ENCODE measurements around the gene FBRSL1. TPM values are rescaled to one million over a fixed set of nuclear protein-coding genes. Genes with fewer than 3 reads are reported as not detected.
A peak's percentile ranks its signal among the peaks of the same experiment; 100 is the strongest.
"Not testable (repeated sequence)": the region's sequence is repeated elsewhere in the genome, so short reads cannot be mapped to it uniquely, and the experiment has no call there.

The FBRSL1 gene
- total RNA-seq: 23.7 TPM

DNA sequence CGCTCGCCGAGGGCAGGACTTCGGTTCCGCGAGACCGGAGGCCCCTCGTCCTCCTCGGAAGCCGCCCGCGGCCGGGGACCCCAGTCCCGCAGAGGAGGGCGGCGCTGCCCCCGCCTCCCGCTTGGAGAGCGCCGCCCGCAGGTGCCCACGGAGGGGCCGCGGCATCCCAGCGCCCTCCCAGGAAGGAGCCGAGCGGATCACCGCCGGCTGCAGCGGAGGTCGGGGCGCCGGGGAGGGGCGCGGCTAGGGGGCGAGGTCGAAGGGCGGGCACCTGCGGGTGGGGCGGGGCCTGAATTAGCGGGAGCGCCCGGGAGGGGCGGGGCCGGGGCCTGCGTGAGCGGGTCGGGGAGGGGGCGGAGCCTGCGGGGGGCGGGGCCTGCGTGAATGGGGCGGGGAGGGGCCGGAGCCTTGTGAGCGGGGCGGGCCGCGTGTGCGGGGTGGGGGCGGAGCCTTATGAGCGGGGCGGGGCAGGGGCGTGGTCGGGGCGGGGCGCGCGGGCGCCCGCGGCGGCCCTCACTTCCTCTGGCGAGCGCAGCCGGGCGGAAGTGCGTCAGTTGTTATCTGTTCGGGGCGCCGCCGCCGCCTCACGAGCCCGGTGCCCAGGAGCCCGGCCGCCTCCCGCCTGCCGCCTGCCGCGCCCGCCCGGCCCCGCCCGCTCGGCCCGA, at the start of gene FBRSL1:
Gene FBRSL1 (plus strand): TSS at position 550 of the 665 bp plus-strand sequence.
- peak; percentile 82 to 90 (median 87) for DNase-seq (ENCODE audit: low read depth in 2 of 3, low spot score in 2 of 3)

DNA sequence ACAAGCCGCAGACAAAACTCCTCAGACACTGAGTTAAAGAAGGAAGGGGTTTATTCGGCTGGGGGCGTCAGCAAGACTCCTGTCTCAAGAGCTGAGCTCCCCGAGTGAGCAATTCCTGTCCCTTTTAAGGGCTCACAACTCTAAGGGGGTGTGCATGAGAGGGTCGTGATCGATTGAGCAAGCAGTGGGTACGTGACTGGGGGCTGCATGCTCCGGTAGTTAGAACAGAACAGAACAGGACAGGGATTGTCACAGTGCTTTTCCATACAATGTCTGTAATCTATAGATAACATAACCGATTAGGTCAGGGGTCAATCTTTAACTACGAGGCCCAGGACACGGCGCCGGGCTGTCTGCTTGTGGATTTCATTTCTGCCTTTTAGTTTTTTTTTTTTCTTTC, 49.5 kb upstream of the FBRSL1 start:
- DNase-seq (ENCODE audit: low read depth in 2 of 3, low spot score in 2 of 3): not testable (repeated sequence)

DNA sequence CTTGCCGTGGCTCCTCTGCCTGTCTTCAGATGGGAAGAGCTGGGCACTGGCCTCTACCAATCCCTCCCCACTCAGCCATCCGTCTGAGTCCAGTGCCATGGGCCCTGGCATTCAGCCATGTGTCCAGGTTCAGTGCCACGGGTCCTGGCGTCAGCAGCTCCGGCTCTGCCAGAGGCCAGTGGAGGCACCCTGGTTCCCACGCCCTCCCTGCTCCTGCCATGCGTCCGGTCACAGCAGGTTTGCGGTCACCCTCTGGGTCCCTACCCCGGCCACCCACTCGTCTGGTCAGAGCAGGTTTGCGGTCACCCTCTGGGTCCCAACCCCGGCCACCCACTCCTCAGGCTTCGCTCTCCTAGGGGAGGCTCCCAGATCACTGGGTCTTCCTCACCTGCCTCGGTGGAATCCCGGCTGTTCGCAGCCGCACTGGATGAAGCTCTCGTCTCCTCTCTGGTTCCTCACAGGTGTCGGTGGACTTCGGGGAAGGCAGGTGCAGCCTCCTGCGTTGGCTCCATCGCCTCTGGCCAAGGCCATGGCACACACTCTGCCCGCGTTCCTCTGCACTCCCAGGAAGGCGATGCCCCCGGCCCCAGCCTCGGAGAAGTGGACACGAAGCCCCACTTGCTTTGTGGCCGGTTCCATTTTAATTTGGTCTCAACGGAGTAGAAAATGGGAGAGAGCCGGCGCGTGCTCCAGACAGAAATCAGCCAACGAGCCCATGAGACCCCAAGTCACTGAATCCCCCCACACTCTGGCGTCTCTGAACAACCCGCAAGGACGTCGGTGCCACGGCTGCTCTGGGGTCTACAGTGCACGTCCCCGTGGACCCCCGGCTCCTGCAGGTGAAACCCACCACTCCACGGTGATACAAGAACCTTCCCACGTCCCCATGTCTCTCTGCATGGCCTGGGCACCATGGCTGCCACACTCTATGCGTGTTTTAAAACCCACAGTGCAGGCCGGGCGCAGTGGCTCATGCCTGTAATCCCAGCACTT, 47.8 kb upstream of the FBRSL1 start:
- DNase-seq (ENCODE audit: low read depth in 2 of 3, low spot score in 2 of 3): no peak

DNA sequence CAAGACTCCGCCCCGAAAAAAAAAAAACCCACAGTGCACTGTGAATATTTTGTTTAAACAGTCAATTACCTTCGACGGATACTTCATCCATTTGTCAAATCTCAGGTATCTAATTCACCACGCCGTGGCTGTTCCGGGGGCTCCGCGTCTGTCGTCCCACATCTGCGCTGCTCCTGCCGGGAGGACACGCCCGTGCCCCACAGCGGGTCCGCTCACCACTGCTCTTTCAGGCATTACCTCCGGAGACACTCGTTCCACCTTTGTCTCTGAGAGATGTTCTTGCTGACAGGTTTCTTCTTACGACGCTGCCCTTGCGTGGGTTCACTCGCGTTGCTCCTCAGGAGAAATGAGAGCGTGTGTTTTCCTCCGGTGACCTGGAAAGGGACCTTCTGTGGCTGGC, 46.9 kb upstream of the FBRSL1 start:
- no peak for DNase-seq (ENCODE audit: low read depth in 2 of 3, low spot score in 2 of 3)

DNA sequence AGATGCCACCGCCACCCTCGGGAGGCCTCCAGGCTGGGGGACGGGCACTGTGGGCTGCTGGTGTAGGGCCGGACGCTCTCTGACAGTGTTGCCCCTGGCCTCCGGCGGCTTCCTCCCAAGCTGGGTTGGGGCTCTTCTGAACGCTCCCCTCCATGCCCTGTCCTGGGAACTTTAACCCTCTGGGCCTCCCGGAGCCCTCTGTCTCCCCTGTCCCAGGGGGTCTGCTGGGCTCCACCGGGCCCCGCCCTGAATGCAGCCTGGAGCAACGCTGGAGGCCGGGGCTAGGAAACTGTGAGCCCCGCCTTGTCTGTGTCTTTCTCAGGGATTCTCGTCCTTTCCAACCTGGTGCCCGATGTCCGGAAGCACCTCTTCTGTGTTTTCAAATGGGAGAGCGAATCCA, 45.7 kb upstream of the FBRSL1 start:
- no peak for DNase-seq (ENCODE audit: low read depth in 2 of 3, low spot score in 2 of 3)

DNA sequence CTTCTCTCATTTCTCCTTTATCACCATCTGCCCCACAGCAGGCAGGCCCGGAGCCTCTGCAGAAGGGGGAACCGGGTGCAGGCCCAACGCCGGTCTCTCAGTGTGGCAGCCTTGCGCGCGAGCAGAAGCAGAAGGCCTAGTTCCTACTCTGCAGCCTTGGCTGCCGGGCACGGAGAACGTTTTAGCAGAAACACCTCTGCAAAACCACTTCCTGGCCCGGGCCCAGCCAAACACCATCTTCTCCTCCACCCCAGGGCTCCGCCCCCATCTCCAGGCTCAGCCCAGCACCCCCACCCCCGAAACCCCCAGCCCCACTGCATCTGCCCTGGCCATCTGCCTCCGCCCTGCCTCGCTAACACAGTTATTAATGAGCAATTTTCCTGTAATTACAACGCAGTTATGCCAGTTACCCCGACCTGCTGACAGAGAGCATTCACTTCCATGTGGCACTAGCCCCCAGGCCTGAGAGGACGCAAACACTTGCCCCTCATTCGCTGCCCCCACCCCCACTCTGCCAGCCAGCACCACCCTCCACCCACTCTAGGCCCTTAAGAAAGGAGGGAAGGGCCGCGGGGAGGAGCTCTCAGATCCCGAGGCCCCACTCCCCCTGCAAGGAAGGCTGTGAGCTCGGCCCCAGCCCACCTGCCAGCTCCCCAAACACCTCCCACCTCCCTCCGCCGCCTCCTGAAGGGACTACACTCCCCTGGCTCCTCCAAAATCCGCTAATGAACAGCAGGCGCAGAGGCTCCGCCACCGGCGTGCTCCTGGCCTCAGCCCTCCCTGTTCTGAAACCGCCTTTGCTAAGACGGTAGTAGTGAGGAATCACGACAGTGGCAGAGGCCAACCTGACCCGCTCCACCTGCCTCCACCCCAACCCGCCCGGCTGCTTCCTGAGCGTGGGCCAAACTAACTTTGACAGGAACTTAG, 44.7 kb upstream of the FBRSL1 start:
- peak; percentile 49 to 92 (median 87) for DNase-seq (ENCODE audit: low read depth in 2 of 3, low spot score in 2 of 3)

DNA sequence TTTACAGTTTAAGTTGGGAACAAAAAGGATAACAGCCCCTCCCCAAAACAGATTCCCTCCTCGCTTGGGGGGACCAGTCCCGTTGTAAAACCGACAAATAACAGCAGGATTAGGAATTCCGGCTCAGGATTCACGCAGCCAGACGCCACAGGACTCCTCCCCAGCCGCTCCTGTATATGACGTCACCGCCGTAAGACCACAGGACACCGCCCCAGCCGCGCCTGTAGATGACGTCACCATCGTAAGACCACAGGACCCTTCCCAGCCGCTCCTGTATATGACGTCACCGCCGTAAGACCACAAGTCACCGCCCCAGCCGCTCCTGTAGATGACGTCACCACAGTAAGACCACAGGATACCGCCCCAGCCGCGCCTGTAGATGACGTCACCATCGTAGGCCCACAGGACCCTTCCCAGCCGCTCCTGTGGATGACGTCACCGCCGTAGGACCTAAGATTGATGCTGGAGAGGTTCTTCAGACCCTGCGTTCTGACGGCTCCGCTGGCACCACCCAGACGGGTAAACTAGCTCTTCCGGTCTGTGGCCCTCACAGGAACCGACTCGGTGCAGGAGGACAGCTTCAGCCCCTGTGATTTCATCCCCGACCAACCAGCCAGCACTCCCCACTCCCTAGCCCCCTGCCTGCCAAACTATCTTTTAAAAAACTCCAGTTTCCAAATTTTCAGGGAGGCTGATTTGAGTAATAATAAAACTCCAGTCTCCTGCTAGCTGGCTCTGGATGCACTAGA, 43.9 kb upstream of the FBRSL1 start:
- DNase-seq (ENCODE audit: low read depth in 2 of 3, low spot score in 2 of 3): peak; percentile 41 to 88 (median 79)

DNA sequence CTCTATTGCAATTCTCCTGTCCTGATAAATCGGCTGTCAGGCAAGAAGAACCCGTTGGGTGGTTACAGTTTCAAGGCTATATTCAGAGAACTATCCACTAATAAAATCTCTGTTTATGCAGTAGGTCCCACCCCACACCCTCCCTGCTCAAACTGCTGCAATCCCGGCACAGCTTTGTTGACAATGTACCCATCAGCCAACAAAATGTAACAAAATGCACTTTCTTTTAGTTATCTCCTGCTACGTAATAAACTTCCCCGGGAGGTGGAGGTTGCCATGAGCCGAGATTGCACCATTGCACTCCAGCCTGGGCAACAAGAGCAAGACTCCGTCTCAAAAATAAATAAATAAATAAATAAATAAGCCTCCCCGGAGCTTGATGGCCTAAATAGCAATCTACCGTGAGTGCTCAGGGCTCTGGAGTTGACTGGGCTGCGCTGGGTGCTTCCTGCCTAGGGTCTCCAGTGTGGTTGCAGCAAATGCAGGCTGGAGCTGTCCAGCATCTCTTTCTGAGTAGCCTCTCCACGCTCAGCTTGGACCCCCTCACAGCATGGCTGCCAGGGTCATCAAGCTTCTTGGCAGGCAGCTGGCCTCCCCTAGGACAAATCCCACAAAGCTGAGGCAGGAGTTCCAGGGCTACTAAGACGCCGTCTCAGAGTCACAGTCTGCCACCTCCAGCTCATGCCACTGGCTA, 43.2 kb upstream of the FBRSL1 start:
- DNase-seq (ENCODE audit: low read depth in 2 of 3, low spot score in 2 of 3): no peak

DNA sequence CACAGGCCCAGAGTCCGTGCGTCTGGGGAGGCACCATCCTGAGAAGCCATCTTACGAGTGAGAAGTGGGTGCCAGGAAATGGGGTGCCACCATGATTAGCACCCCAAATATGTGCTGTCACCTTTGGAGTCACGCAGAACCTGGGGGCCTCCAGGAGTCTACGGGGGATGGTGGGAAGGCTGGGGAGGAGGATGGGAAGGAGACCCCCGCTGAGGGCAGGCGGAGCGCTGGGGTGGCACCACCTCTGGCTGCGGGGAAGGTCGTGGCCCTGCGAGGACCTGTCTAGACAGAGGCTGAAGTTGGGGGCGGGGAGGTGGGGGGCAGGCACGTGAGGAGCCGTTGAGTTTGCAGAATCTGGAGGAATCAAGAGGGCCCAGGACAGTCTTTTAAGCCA, 42.6 kb upstream of the FBRSL1 start:
- DNase-seq (ENCODE audit: low read depth in 2 of 3, low spot score in 2 of 3): no peak

DNA sequence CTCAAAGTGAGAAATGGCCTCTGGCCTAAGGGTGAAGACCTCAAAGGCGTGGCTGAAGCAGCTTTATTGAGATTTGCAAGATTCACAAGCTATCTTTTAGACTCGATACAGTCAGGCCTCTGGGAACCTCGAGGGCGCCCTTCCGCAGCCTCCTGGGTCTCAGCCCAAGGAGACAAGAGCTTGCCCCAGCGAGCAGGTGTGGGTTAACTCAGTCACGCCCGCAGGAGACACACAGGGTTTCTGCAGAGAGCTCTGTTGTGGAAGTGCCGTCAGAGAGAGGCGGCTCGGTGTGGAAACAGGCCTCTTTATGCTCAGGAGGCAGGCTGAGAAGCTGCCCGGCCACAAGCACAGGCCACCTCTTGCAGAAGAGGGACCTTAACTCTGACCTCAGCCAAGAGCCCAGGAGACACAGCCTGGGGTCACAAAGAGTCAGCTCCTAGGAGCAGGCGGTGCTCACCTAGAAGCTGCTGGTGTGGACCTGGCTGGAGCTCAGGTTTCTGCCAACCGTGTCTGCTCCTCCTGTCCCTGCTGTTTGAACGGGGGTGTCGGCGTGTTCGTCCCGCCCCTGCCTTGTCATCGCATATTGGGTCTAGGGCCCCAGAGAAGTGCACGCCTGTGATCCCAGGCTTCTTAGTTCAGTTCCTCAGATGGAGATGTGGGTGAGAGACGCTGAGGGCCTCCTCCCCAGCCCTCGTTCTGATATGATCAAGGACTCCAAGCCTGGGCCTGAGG, 42.1 kb upstream of the FBRSL1 start:
- no peak for DNase-seq (ENCODE audit: low read depth in 2 of 3, low spot score in 2 of 3)

DNA sequence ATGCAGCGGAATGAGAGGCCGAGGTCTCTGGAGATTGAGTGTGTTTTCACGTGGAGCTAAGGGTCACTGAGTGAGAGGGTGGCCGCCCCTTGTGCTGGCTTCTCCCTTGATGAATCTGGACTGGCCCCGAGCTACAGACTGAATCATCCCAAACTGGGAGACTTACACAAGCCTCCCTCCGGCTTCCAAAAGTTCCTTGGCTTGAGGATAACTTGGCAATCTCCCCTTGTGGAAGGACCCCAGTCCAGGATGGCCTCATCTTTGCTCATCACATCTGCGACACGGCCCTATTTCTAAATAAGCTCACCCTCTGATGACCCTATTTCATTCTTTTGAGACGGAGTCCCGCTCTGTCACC, 41.5 kb upstream of the FBRSL1 start:
- no peak for DNase-seq (ENCODE audit: low read depth in 2 of 3, low spot score in 2 of 3)

DNA sequence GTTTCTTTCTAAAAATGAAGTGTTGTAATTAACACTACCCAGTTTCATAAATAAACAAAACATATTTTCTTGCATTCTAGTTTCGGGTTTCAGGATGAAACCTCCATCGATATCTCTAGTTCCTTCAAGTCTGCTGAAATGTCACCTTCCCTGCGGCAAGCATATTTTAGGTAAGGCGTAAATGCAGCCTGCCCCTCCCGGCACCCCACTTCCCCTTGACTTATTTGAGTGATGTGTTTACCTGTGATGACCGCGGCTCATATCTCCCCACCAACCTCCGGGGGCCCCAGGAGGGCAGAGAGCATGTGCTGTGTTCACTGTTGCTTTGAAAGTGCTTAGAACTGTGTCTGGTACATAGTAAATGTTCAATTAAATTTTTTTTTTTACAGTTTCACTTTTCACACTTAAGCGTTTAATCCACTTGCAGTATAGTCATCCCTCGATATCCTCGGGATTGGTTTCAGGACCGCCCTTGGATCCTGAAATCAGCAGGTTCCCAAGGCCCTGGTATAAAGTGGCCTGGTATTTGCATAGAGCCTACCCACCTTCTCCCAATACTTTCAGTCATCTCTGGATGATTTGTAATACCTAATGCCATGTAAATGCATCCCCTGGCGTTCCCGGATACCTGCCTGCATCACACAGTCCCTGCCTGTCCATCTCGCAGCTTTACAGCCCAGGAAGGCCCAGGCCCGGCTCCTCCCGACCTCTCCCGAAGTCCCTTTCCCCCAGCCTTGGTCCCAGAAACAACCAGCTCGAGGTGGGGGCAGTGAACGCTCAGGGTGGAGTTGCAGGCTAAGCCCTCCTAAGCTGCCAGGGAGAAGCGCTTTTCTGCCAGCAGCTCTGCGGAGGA, 40.2 kb upstream of the FBRSL1 start:
- no peak for DNase-seq (ENCODE audit: low read depth in 2 of 3, low spot score in 2 of 3)

DNA sequence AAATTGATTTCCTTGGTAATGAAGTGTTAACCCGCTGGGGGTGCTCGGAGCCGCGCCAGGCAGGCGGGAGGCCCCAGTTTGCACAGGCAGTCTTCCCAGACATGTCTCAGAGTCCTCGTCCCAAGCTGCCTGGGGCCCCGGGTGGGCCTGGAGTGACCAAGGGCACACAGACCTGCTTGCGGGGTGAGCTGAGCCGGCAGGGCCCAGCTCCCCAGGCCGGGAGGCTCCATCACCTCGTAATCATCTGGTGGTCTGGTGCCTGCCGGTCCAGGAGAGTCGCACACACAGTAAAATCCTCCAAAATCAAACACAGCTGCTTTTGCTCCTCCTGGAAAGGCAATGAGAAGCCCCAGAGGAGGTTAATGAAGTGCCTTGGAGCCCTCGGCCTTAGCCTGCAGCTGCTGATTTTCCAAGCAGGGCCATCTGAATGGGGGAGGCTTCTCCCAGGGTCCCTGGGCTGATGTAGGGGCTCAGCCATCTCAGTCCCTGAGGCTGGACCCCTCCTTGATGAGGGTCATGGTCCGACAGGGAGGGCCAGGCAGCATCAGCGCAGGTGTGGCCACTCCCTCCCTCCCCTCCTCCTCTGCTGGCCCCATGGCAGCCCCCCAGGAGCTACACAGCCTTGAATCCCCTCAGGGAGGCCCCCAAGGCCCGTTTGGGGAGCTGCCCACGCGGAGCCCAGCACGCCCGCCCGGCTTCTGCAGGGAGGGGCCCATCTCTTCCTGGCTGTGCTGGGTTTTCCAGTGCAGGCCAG, 39.4 kb upstream of the FBRSL1 start:
- DNase-seq (ENCODE audit: low read depth in 2 of 3, low spot score in 2 of 3): no peak

DNA sequence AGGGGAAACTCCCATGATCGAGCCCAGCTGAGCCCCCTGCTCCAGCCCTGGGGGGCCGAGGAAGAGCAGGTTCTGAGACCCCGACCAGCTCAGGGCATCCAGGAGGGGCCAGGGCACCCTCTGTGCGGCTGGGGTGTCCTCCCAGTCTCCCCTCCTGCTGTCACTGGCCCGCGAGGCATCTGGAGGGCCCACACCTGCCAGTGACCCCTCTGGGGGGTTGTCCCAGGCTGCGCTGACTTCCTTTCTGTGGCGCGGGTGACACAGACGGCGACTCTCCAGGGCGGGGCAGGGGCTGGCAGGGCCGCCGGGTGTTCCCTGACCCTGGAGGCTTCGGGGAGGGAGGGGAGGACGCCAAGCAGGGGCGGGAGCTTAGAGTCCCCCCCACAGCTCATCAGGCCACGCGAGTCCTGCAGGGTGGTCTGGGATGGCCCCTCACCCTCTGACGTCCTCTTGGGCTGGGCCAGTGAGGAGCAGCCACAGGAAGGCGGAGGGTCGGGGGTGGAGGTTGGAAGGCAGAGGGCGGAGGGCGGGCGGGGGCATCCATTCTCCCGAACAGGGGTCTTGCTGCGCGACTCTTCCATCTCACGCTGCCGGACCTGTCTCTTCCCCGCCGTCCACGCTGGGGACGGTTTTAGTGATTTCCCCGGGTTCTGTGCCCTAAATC, 38.6 kb upstream of the FBRSL1 start:
- peak in 1 of 3 donors; percentile 52 for DNase-seq (ENCODE audit: low read depth in 2 of 3, low spot score in 2 of 3)

DNA sequence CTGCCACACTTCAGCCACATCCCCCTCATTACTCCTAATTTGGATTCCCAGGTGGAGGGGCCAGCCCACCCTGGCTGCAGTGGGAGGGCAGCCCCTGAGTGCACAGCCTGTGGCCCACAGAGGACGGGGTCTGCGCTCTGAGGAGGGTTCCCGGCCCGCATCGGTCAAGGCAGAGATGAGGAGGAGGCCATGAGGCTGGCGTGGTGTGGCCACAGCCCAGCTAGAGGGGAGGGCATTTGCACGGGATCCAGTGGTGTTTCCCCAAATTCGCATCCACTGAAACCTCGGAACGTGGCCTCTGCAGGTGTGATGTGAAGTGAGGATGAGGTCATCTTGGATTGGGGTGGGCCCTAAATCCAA, 38.1 kb upstream of the FBRSL1 start:
- no peak for DNase-seq (ENCODE audit: low read depth in 2 of 3, low spot score in 2 of 3)

DNA sequence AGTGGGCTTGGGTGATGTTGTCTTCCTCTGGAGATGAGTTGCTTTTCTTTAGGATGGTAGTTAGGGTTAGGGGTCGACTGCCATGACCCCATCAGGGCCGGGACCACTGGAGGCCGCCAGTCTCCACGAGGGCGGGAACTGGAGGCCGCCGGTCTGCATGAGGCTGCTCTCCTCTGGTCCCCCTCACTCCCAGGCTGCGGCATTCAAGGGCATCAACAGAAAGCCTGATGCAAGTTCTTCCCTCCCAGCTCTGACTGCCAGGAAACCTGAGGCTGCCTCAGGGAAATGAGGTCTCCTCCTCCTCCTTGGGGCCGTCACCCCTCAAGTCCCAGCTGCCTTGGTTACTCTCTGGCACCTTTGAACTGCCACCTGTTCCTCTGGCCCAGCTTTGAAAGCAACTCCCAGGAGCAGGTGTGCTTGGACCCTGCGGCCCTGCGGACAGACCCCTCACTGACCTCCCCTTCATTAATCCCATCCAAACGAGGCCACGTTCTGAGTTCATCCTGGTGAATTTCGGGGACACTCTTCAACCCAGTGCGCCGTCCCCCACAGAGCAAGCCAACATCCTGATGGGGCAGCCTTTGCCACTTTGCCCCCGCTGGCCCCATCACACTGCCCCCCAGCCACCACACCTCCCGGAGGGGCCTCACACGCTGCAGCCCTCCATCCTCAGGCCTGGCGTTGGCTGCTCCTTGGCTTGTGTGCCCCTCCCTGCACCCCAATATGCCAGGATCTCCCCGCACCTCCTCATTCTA, 37.2 kb upstream of the FBRSL1 start:
- DNase-seq (ENCODE audit: low read depth in 2 of 3, low spot score in 2 of 3): no peak

Data from hematopoietic multipotent progenitor cell (in vitro differentiated cells).